HPDE6-E6E7 (cell line): Measurements from ENCODE around the gene MAP2.

Source experiments
- DNase-seq: peaks from one replicate; pipeline ENCODE4 v3.0.0; 2011; ENCODE audit warnings: missing footprints; ENCODE audit errors: extremely low spot score

The MAP2 gene

DNA sequence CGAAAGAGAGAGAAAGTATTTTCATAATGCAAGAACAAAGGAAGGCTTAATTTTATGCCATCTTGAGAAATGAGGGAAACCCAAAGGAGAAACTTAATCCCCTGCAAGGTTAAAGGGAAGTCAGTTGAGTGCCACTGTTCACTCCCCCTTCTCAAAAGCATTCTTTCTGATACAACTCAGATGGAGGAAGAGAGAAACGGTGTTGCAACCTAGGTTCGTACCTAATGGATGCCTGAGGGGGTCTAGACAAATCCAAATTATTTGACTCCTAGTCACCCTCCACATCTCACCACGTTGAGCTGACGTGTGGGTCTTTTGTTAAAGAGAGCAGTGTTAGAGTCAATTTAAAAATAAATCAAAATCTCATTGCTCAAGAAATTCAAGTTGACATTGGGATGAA lies 295.2 kb downstream of the MAP2 start:
- peak; percentile 33 for DNase-seq

DNA sequence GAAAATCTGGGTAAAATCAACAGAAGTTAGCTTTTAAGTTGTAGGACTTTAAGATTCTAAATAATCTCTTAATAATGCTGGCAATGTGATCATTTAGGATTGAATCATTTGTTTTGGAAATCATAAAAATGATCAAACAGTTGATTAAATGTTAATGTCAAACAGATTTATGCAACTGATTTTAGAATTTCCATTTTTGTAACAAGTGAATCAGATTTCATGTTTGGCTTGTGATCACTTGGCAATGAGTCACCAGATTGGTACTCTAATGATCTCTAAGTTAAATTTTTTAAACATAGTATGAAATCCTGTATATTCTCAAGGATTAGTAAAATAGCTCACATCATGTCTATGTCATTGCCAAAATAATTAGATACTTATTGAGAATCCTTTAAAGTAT lies 297.6 kb downstream of the MAP2 start:
- no peak for DNase-seq

DNA sequence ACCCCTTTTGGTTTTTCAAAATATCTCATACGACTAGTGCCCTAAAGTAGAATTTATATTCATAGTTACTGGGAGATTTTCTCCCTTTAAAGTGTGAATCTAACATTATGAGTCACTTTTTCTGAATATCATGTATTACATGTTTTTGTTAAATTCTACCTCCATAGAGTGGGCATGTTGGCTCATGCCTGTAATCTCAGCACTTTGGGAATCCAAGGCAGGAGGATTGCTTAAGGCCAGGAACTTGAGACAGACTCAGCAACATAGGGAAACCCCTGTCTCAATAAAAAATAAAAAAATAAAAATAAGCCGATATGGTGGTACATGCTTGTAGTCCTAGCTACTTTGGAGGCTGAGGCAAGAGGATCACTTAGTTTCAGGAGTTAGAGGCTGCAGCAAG lies 302.5 kb downstream of the MAP2 start:
- DNase-seq: peak; percentile 21

DNA sequence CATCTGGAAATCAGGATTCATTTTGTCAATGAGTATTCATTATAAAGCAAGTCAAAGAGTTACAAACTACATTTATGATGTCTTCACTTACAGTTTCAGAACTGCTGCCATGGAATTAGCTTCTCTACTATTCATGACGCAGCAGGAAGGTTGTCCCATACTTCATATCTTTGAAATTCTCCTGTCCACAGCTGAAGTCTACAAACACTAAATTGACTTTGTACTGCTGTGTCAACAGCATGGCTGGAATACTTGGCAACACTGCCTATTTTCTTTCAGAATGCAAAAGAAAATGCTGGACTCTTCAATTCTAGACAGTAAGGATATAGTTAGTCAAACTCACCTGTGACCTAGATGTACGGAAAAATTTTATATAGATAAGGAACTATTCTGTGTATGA lies 303.2 kb downstream of the MAP2 start:
- DNase-seq: no peak

DNA sequence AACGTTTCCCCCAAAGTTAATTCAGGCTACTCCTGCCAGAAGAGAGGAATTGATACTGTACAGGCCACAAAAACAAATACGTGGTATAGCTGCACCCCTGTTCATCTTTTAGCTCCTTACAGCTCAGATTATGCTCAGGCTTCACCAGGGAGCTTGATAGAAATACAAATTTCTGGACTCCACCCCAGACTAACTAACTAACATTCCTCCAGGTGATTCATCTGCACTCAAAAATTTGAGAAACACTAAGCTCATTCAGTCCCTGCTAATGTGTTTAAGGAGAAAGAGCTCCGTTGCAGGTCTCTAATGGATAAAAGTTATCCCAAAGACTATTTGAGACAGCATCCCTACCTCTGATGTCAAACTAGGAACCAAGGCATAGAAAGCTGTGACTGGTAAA lies 311.0 kb downstream of the MAP2 start:
- no peak for DNase-seq

DNA sequence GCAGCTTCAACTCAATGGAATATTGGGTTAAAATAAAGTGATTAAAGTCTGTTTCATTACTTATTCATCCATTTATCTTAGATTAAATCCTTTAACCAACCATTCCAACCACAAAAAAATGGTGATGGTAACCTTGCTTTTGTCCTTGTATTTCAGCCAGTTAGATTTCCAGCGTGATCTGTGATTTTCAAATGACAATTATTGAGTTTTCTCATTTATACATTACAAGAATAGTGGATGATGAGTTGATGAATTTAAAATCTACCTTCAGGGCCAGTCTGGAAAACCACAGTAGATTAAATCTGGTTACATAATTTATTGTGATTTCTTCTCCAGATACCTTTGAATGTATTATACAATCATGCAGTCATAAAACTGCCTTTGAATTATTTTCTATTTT lies 318.1 kb downstream of the MAP2 start:
- DNase-seq: no peak

DNA sequence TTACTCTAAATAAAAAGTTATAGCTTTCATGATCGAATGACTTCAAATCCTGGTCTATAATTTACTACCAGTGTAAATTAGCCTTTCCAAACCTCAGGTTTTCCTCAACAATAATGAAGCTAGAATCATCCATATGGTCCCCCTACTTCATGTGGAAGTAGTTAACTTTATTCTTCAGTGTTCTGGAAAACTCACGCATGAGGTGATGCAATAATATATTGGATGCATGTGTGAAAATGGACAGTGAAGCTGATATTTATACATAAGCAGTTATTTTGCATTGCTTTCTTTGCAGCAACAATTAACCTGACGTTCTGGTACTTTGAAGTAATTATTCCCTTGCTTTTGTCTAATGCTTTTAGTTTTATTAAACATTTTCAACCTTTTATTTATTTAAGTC lies 329.2 kb downstream of the MAP2 start:
- no peak for DNase-seq

DNA sequence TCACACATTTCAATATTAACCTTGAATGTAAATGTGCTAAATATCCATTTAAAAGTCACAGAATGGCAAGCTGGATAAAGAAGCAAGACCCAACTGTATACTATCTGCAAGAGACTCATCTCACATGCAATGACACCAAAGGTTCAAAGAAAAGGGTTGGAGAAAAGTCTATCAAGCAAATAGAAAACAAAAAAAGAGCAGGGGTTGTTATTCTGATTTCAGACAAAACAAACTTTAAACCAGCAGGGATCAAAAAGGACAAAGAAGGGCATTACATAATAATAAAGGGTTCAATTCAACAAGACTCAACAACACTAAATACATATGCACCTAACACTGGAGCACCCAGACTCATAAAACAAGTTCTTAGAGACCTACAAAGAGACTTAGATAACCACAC lies 333.3 kb downstream of the MAP2 start:
- no peak for DNase-seq

DNA sequence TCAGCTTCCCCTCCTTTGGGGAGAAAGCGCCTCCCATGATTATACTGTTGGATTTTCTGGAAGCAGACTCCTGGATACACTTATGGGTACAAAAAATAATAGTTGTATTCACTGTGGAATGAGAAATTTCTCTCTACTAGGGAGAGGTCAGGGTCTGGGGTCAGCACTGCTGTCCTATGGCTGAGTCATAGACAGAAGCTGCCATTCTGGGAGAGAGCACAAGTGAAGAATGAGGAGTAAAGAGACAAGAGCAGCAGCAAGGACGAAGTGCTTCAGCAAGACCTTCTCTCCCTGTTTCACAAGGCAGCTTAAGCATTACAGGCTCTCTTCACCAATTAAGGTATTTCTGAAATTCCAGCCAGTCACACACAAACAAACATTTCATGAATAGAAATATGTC lies 337.7 kb downstream of the MAP2 start:
- no peak for DNase-seq

DNA sequence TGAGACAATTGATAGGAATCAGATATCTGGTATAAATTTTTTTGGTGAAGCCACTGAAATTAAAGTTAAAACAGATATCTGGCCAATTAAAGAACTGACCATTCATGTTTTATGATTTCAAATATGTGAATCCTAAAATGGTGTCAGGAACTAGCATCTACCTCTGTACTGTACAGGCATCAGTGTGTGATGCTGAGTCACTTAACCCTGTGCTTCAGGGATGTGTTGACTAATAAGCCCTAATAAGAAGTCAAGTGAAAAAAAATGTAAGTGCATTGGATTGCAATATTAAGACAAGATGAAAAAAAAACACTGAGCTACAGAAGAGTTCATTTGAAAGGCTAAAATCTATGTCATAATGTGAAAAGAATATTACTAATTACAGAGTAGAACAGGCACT lies 338.7 kb downstream of the MAP2 start:
- peak; percentile 20 for DNase-seq

DNA sequence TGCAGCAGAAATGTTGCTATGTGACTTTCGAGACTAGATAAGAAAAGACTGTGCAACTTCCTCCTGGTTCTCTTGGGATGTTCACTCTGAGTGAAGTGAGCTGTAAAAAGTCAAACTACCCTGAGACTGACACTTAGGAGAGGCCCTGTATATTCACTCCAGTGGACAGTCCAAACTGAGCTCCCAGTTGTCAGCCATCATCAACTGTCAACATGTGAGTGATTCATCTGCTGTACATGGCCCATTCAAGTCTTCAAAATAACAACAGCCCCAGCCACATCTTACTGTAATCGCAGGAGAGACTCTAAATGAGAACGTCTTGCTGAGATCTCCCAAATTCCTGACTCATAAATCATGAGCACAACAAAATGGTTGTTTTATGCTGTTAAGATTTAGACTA lies 339.3 kb downstream of the MAP2 start:
- no peak for DNase-seq

DNA sequence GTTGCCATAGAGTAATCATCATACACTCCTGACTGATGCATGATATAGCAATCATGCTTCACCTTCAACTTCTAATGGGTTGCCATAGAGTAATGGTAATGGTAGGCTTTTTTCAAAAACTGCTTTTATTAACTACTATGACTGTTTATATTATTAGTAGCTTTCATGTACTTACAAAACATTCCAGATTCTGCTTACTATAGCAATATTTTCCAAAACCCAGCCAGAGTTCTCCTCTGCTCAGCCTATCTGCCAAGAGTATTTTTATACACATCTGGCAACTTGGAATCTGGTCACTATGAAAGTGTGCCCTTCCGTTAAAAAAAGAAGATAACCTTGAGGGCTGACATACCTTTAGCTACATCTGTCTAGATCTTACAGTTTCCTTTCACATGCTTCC lies 342.8 kb downstream of the MAP2 start:
- DNase-seq: no peak

DNA sequence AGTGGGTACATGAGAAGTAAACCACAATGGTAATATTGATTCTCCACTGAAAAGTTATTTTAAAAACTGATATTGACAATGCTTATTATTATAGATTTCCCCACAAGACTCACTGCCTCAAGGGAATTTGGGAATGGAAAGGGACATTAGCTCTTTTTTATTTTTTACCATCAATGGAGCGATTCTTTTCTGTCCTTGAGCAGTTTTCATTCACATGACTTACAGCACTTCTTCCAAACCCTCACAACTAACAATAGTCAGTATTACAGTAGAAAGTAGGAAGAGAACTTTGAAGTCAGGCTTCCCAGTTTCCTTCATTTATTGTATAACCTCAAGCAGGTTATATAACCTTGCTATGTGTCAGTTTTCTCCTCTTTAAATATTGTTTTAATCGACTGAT lies 343.5 kb downstream of the MAP2 start:
- no peak for DNase-seq

DNA sequence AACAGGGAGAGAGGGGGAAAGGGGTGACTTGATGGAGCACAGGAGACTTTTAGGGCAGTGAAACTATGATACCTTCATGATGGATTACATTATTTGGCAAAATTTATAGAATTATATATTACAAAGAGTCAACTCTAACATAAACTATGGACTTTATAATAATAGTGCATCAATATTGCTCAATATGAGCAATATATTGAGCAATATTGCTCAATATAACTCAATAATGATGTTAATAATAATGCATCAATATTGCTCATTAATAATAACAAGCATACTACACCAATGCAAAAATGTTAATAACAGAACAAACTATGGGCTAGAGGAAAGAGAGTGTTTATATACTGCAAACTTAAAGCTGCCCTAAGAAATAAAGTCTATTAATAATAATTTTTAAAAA lies 344.7 kb downstream of the MAP2 start:
- DNase-seq: no peak

DNA sequence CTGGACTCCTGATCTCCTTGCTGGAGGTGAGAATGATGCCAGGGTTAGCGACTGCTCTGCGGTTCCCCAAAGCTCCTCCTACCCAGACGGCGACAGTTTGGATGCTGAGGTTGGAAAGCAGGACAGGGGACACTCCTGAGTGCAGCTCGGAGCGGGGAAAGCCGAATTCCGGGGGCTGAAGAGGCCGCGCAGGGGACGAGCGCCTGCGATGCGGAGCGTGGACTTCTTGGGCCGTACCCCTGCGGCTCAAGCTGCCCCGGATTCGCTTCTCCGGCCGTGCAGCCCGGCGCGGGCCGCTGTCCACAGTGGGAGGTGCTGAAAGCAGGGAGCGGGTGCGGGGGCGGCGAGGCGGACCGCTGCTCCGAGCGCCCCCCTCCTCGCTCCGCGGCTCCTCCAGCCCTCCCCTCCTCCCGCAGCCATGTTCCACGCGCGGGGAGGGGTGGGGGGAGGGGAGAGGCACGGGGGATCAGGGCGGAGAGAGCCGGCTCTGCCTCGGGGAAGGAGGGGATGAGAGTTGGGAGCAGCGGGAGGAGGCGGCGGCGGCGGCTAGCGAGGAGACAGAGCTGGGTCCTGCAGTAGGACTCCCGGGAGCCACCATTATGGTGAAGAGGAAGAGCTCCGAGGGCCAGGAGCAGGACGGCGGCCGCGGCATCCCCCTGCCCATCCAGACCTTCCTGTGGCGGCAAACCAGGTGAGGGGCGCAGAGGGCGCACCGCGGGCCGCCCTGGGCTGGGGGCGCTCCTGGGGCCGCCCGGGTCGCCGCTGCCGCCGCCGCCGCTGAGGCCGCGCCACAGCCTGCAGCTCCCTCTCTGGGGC lies 347.8 kb downstream of the MAP2 start, which contains the start of gene UNC80:
TSS of gene UNC80 (plus strand) at position 359 of the 816 bp plus-strand sequence. CDS start at position 600, 241 bp downstream.
- peak; percentile 54 for DNase-seq

DNA sequence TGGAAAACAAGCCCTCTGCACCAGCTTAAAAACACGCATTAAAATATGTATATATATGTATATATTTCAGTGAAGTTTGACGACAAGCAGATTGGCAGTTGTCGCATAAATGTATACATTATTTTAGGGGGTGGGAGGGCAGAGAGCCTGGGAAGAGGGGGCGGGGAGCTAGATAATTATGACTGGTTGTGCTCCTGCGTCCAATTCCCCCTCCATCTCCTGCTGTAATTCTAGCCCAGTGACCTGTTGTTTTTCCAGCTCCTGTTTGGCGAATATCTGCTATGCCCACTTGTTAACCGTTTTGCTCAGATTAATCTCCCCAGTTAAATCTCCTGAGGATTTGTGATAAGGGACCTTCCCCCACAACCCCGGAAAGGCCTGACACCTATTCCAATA lies 348.4 kb downstream of the MAP2 start:
- no peak for DNase-seq

DNA sequence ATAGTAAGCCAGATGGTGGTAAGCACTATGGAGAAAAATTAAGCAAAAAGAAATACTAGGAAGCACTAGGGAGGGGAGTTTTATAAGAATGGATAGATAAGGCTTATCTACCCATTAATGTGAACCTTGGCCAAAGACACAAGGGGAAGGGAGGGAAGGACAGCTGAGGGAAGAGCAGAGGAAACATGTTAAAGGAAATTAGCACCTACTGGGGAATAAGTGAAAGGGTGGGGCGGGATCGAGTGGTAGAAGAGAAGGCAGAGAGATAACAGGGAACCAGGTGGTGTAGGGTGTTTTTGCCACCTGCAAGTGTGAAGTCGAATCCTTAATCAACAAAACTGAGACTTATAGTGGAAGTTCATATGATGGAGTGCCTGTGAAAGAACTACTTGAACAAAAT lies 349.5 kb downstream of the MAP2 start:
- DNase-seq: no peak
